ENCODE measurements around the gene SLC17A2.

Gene SLC17A2

DNA sequence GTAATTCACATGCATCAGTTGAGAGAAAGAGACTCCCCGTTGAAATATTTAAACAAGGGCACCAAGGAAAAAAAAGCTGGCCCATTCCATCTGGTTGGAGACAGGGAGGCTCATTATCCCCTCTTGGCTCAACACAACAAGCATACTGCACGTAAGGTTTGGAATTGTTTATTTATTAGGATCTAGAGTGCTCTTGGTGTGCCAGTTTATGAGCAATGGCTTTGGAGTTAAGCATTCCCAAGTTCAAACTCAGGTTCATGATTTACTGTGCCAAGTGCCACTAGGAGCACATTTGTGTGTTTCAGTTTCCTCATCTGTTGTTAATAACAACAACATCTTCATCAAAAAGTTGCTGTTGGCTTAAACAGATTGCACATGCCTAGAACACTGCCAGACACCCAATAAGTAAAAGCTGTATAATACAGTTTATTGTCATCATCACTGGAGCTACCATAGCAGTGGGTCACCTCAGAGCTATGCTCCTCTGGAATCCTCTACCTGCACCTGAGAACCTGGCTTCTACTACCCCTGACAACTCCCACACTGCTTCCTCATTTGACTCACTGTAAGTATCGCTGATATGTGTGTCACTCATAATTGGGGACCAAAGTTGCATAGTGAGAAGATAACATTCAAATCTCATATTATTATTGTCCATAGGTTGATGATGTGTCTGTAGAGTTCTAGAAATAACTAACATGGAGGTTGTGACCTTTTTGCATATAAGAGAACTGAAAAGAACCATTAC lies 61.9 kb downstream of the SLC17A2 start:
- TF ChIP-seq, protein P1, sequence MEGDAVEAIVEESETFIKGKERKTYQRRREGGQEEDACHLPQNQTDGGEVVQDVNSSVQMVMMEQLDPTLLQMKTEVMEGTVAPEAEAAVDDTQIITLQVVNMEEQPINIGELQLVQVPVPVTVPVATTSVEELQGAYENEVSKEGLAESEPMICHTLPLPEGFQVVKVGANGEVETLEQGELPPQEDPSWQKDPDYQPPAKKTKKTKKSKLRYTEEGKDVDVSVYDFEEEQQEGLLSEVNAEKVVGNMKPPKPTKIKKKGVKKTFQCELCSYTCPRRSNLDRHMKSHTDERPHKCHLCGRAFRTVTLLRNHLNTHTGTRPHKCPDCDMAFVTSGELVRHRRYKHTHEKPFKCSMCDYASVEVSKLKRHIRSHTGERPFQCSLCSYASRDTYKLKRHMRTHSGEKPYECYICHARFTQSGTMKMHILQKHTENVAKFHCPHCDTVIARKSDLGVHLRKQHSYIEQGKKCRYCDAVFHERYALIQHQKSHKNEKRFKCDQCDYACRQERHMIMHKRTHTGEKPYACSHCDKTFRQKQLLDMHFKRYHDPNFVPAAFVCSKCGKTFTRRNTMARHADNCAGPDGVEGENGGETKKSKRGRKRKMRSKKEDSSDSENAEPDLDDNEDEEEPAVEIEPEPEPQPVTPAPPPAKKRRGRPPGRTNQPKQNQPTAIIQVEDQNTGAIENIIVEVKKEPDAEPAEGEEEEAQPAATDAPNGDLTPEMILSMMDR (conservative IDR thresholded peaks at IDR 0.05; ENCODE audit: low read depth, low read length) = no peak
- DNase-seq (ENCODE audit: low read depth) = no peak
- H3K4me3 ChIP-seq (ENCODE audit: low read depth, low read length) = no peak overlapping the region

DNA sequence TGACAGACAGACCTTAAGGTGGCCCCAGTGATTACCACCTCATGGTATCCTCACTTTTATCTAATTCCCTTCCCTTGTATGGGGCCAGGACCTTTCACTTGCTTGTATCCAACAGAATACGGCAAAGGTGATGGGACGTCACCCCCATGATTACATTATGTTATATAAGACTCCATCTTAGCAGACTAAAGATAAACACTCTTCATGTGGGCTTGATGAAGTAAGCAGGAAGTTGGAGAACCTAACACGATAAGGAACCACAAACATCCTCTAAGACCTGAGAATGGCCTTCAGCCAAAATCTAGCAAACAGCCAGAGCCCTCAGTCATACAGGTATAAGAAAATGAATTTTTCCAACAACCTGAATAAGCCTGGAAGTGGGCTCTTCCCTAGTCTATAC lies 64.5 kb downstream of the SLC17A2 start:
- DNase-seq (ENCODE audit: low read depth) = no peak
- TF ChIP-seq, protein P1 (conservative IDR thresholded peaks at IDR 0.05; ENCODE audit: low read depth, low read length) = no peak
- no peak overlapping the region for H3K4me3 ChIP-seq (ENCODE audit: low read depth, low read length)

DNA sequence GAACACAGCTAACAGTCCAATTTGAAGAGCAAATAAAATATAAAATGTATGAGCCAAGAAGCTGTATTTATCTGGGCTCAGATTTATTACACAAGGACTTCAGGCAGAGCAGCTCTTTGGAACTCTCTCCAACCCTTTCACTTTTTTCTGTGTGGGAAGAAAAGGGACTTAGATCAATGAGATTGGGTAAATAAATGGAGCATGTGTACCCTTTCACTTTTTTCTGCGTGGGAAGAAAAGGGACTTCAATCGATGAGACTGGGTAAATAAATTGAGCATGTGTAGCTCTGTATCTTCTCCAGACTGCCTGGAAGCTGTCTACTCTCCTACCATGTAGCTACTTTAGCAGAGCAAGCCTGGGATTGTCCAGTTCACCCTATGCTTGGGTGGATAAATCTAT lies 67.1 kb downstream of the SLC17A2 start:
- H3K4me3 ChIP-seq (ENCODE audit: low read depth, low read length) = no peak overlapping the region
- TF ChIP-seq, protein P1 (conservative IDR thresholded peaks at IDR 0.05; ENCODE audit: low read depth, low read length) = no peak
- no peak for DNase-seq (ENCODE audit: low read depth)
